PC-9 (cell line): Measurements from ENCODE around the gene LDLRAD3. TPM values are rescaled to one million over a fixed set of nuclear protein-coding genes. Genes with fewer than 3 reads are reported as not detected.

Experiments used
- Bru-seq: library from RNA; stranded (reverse); fragments of 400-500 nt; gene quantifications from one replicate; lab custom pipeline; 2021; lab: Mats Ljungman, UMichigan
- BruChase-seq, 2 experiments: library from RNA; stranded (reverse); fragments of 400-500 nt; gene quantifications; one replicate each; lab custom pipeline; 2021; lab: Mats Ljungman, UMichigan
- BruUV-seq: library from RNA; stranded (reverse); fragments of 400-500 nt; replicated peaks from 2 replicates; lab custom pipeline; 2021; lab: Mats Ljungman, UMichigan
- CTCF ChIA-PET: fragments of 300-600 bp; sonication (Branson Sonifier 250); formaldehyde crosslinking; loops from one replicate; lab custom pipeline; 2022; ENCODE audit warnings: antibody characterized with exemption; lab: Charles Lee
- POLR2A ChIA-PET: fragments of 300-600 bp; sonication (Branson Sonifier 250); formaldehyde crosslinking; loops from one replicate; lab custom pipeline; 2022; ENCODE audit warnings: antibody characterized with exemption; ENCODE audit not compliant: unreplicated experiment; lab: Charles Lee
- DNase-seq, 2 experiments: peaks; one replicate each; pipeline versions ENCODE4 v3.0.0 to v3.0.0-alpha.2; 2015 to 2022; ENCODE audit warnings: mixed read lengths in 1 of 2
- H2AFZ ChIP-seq: fragments of 200-600 bp; sonication (generic); 2 replicates; pipeline ENCODE4 v1.8.1; 2017; ENCODE audit warnings: antibody characterized with exemption
- H3F3A ChIP-seq: fragments of 200-600 bp; sonication (generic); 2 replicates; pipeline ENCODE4 v1.8.1; 2017; ENCODE audit warnings: antibody characterized with exemption, mild to moderate bottlenecking, low read depth; ENCODE audit not compliant: insufficient read depth
- H3K27ac ChIP-seq: fragments of 200-600 bp; sonication (generic); 2 replicates; pipeline ENCODE4 v1.6.1; 2016; ENCODE audit warnings: mixed run types
- H3K27me3 ChIP-seq: fragments of 200-600 bp; sonication (generic); 2 replicates; pipeline ENCODE4 v1.6.1; 2016; ENCODE audit warnings: low read depth, mixed run types; ENCODE audit not compliant: insufficient read depth
- H3K36me3 ChIP-seq: fragments of 200-600 bp; sonication (generic); 2 replicates; pipeline ENCODE4 v1.6.1; 2016; ENCODE audit warnings: low read depth, mixed run types
- H3K4me1 ChIP-seq: fragments of 200-600 bp; sonication (generic); replicated peaks from 2 replicates; pipeline ENCODE4 v1.6.1; 2016; ENCODE audit warnings: mixed run types; ENCODE audit not compliant: insufficient read depth
- H3K4me2 ChIP-seq: fragments of 200-600 bp; sonication (generic); 2 replicates; pipeline ENCODE4 v1.6.1; 2017; ENCODE audit warnings: mixed run types
- H3K4me3 ChIP-seq: fragments of 200-600 bp; sonication (generic); 2 replicates; pipeline ENCODE4 v1.6.1; 2016; ENCODE audit warnings: mixed run types
- H3K79me2 ChIP-seq: fragments of 200-600 bp; sonication (generic); 2 replicates; pipeline ENCODE4 v1.6.1; 2017; ENCODE audit warnings: low read depth, mixed run types
- H3K9me2 ChIP-seq: fragments of 200-600 bp; sonication (generic); 2 replicates; pipeline ENCODE4 v1.8.1; 2017; ENCODE audit warnings: mild to moderate bottlenecking; ENCODE audit not compliant: insufficient read depth
- H3K9me3 ChIP-seq: fragments of 200-600 bp; sonication (generic); 2 replicates; pipeline ENCODE4 v1.8.1; 2016; ENCODE audit warnings: low read depth; ENCODE audit not compliant: insufficient read depth
- H4K20me1 ChIP-seq: fragments of 200-600 bp; sonication (generic); 2 replicates; pipeline ENCODE4 v1.8.1; 2017; ENCODE audit not compliant: insufficient read depth
- CTCF ChIP-seq: fragments of 200-600 bp; sonication (generic); conservative IDR thresholded peaks from 2 replicates; pipeline ENCODE4 v1.6.1; 2017; ENCODE audit warnings: mixed run types, antibody characterized with exemption, mild to moderate bottlenecking, moderate library complexity
- EZH2 ChIP-seq: fragments of 200-600 bp; sonication (generic); IDR thresholded peaks from 2 replicates; pipeline ENCODE4 v1.8.0; 2017; ENCODE audit warnings: antibody characterized with exemption, low read depth
- intact Hi-C: fragments of 100-400 bp; cut with micrococcal nuclease; formaldehyde crosslinking; loops from one replicate; pipeline ENCODE4 v1.10.0; 2022; ENCODE audit not compliant: unreplicated experiment
- long read RNA-seq: library from polyadenylated mRNA; stranded (forward); transcript quantifications from one replicate; pipeline ENCODE4 v2.0.0, GENCODE V29; 2022
- total RNA-seq: library from RNA; stranded (reverse); gene quantifications from 2 replicates; pipeline ENCODE4 v1.2.3, GENCODE V29; 2021

LDLRAD3 gene
- total RNA-seq (15.9 and 19.5 TPM in 2 replicates), Bru-seq, nascent RNA (percentile 76 among the genes with signal in this experiment), BruChase-seq, experiment 1, labeled RNA remaining after a 2-hour chase (percentile 75 among the genes with signal in this experiment), BruChase-seq, experiment 2, labeled RNA remaining after a 6-hour chase (percentile 65 among the genes with signal in this experiment)
- long read RNA-seq, transcript LDLRAD3-201 (6 exons, 3,798 nt) = major isoform, 6 of 10 reads
- long read RNA-seq, partial matches to known transcripts = 0 of 10 reads
- long read RNA-seq, other reads (novel, unspliced or antisense) = 4 of 10 reads

- peak within 1 kb of the TSS; percentile 69 for H3K4me3 ChIP-seq
- H3K4me2 ChIP-seq = peak within 1 kb of the TSS; percentile 82
- H3K9me2 ChIP-seq = no peaks in the 10 kb centered on the region
- no peak for TF ChIP-seq CTCF
- no TSS peak for BruUV-seq
- H3K36me3 ChIP-seq = no peaks in the 10 kb centered on the region
- peak within 1 kb of the TSS; percentile 85 for H2AFZ ChIP-seq
- ChIA-PET POLR2A (no interaction called here), CTCF (interaction anchor here (0.6 kb wide), 1 partner anchor 110 kb away, joined by 5 read pairs; no protein-coding TSS in a partner anchor)
- peaks cover 28% of the 10 kb centered on the region for H3K4me1 ChIP-seq
- H3F3A ChIP-seq = no peaks in the 10 kb centered on the region
- H4K20me1 ChIP-seq = peaks cover 7% of the 10 kb centered on the region; the same call in 1 of the 2 replicates
- no peaks in the 10 kb centered on the region for H3K27me3 ChIP-seq
- peaks cover 46% of the 10 kb centered on the region for H3K79me2 ChIP-seq
- DNase-seq = peak; percentile 64 to 74
- H3K9me3 ChIP-seq = no peaks in the 10 kb centered on the region
- intact Hi-C loops = loop anchor here (5.0 kb wide), 2 partner anchors 98 to 327 kb away; partner anchors contain the start of gene FJX1
- no peak within 1 kb of the TSS for H3K27ac ChIP-seq
These were observed at the start of gene LDLRAD3 for GRCh38 chr11:35943713-35944502. Gene LDLRAD3, plus strand, starts transcription at chr11:35944062. Its CDS starts 37 bp downstream, at chr11:35944099.

GRCh38 chr11:35897019-35897418, 46.8 kb upstream of the LDLRAD3 start:
- no peaks in the 10 kb centered on the region for H3K36me3 ChIP-seq
- H3K9me3 ChIP-seq = no peaks in the 10 kb centered on the region; the same call in 1 of the 2 replicates
- TF ChIP-seq CTCF (no peak), EZH2 (no peak)
- DNase-seq = peak in 1 of 2 experiments; percentile 9
- H2AFZ ChIP-seq = no peak overlapping the region
- H3K27me3 ChIP-seq = no peaks in the 10 kb centered on the region
- peaks cover 27% of the 10 kb centered on the region for H3K4me1 ChIP-seq
- H3K4me3 ChIP-seq = no peak overlapping the region
- no TSS peak for BruUV-seq
- ChIA-PET CTCF (no interaction called here), POLR2A (interaction anchor here (0.6 to 0.8 kb wide), 2 partner anchors 22 to 238 kb away, joined by 5 read pairs; no protein-coding TSS in a partner anchor)
- no peaks in the 10 kb centered on the region for H4K20me1 ChIP-seq
- no peak overlapping the region for H3K27ac ChIP-seq
- H3F3A ChIP-seq = peaks cover 17% of the 10 kb centered on the region
- intact Hi-C loops = no loop called here
- no peaks in the 10 kb centered on the region for H3K79me2 ChIP-seq
- no peaks in the 10 kb centered on the region for H3K9me2 ChIP-seq
- H3K4me2 ChIP-seq = no peak overlapping the region

GRCh38 chr11:35902961-35903360, 40.9 kb upstream of the LDLRAD3 start:
- no peak overlapping the region for H3K4me2 ChIP-seq
- H3K27me3 ChIP-seq = no peaks in the 10 kb centered on the region
- no TSS peak for BruUV-seq
- no peaks in the 10 kb centered on the region for H3K36me3 ChIP-seq
- peaks cover 5% of the 10 kb centered on the region for H3K4me1 ChIP-seq
- DNase-seq = no peak
- CTCF ChIA-PET = no interaction called here
- H3K27ac ChIP-seq = no peak overlapping the region
- H4K20me1 ChIP-seq = 0 out of 2 replicates have a peak, but pooled peaks cover 1% of the 10 kb centered on the region
- peaks cover 6% of the 10 kb centered on the region for H3K9me3 ChIP-seq
- H2AFZ ChIP-seq = no peak overlapping the region
- TF ChIP-seq EZH2 = no peak
- no peak for TF ChIP-seq CTCF
- POLR2A ChIA-PET = no interaction called here
- no peaks in the 10 kb centered on the region for H3K79me2 ChIP-seq
- H3K9me2 ChIP-seq = no peaks in the 10 kb centered on the region
- intact Hi-C loops = no loop called here
- H3K4me3 ChIP-seq = no peak overlapping the region
- peaks cover 8% of the 10 kb centered on the region for H3F3A ChIP-seq
